GM18507 (cell line): ENCODE results near the gene RAB31.

Source experiments
- DNase-seq: peaks from one replicate; pipeline ENCODE4 v3.0.0; 2011; ENCODE audit warnings: low read depth; ENCODE audit not compliant: insufficient read length; ENCODE audit errors: extremely low spot score
- FAIRE-seq: peaks from 2 replicates; lab custom pipeline; 2011; peaks lifted over from hg19 to GRCh38; lab: Jason Lieb, UNC

The RAB31 gene

GRCh38 chr18:9804517-9805104 lies 96.5 kb downstream of the RAB31 start:
- FAIRE-seq: no peak
- DNase-seq: no peak

- no peak for FAIRE-seq
These were observed 98.8 kb downstream of the RAB31 start for GRCh38 chr18:9806905-9807304.

DNA sequence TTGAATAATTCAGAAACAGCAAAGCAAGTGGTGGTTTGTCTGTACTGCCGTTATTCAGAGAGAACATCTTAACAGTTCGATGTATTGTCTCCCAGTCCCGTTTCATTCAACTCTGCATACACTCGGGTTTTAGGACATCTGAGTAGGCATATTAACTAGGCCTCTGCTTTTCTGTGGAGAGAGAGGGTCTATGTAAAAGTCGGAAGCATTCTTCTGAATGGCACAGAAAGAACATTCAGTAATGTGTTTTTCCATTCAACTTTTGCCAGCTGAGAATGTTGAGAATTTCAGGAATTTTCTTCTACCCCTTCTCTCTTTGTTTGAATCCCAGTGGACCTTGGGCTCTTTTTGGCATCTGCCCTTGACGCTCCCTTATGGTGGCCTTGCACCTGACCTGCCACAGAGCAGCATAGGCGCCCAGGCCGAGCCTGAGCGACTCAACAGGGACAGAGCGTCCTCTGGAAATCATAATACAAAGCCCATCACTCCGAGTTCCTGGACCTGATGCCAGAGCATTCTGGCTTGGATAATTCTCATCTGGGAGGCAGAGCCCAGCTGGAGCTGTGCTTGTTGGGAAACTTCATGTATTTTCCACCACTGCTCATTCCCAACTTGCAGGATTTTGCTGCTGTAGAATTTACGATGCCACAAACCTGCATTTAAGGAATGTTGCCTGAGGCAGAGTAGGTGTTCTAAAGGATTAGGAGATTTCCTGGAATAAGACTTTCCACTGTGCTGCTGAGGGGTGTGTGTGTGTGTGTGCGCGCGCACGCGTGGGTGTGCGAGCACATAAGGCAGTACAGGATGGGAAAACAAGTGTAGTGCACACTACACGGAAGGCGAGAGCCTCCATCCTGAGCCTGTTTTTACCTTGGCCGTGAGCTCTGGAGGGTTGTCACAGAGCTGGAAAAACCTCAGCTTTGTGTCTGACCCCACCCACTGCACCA lies 100.5 kb downstream of the RAB31 start:
- DNase-seq (no peak), FAIRE-seq (no peak)

More at GRCh38 chr18:9806905-9807304, 98.8 kb downstream of the RAB31 start:
- no peak for DNase-seq

DNA sequence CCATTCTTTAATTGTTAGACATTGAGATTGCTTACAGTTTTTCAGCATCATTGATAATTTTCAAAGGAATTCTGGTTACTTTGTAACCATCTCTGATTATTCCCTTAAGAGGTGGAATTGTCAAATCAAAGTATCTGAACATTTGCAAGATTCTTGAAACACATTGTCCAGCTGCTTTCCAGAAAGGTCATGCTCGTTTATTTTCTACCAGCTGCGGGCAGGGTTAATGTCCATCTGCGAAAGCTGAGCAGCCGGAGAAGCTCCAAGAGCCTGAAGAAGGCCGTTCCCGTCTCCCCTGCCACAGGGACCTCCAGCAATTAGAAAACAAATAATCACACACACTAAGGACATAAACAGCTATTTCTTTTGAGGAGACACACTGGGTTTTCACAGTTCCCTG lies 101.6 kb downstream of the RAB31 start:
- FAIRE-seq: no peak
- DNase-seq: no peak

GRCh38 chr18:9810299-9810698 lies 102.2 kb downstream of the RAB31 start:
- FAIRE-seq: no peak
- no peak for DNase-seq

DNA sequence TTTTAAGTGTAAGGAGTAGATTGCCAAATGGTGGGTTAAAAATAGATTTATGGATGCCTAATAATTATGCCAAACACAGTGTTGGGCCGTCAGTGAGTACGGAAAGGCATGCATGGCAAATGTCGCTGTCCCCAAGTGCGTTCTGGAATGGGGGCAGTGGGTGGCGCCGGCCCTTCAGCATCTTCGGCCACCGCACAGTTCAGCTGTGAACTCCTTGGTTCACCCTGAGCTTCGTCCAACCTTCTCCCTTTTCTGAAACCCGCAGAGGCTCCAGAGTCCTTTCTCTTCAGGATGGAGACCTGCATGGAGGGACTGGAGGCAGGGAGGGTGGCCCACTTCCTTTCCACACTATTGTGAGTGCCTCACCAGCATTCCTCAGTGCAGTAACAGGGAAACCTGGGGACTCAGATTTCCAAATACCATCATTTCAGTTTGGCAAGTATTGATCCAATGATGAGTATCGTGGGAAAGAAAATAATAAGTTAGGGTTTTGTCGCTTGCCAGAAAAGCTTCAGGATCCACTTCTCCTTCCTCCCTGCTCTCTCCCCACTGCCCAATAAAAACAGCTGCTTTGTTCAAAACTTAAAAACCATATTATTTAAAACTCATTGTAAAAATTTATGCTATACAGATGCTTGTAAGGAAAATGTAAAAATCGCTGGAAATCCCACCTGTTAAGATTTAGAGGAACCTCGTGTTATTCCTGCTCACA lies 103.0 kb downstream of the RAB31 start:
- FAIRE-seq (no peak), DNase-seq (no peak)

DNA sequence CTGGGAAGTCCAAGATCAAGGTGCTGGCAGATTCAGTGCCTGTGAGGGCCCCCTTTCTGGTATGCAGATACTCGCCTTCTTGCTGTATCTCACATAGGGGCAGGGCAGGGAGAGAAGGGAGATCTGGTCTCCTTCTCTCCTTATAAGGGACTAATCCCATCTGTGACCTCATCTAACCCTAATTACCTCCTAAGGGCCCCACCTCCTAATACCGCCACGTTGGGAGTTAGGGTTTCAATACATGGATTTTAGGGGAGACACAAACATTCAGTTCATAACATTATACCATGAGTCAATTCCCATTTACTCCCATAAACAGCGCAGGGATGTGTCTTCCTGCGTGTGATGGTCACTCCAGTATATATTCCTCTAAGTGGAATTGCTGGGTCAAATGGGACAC lies 103.9 kb downstream of the RAB31 start:
- no peak for DNase-seq
- no peak for FAIRE-seq

- no peak for DNase-seq
- FAIRE-seq: no peak
These were observed 106.3 kb downstream of the RAB31 start for GRCh38 chr18:9814431-9814830.

GRCh38 chr18:9817286-9817685 lies 109.2 kb downstream of the RAB31 start:
- FAIRE-seq: no peak
- no peak for DNase-seq

- no peak for FAIRE-seq
These were observed 109.8 kb downstream of the RAB31 start for GRCh38 chr18:9817725-9818422.

GRCh38 chr18:9818423-9818734 lies 110.3 kb downstream of the RAB31 start:
- FAIRE-seq: no peak

More at GRCh38 chr18:9817725-9818422, 109.8 kb downstream of the RAB31 start:
- DNase-seq: no peak

GRCh38 chr18:9820127-9820526 lies 112.0 kb downstream of the RAB31 start:
- DNase-seq (no peak), FAIRE-seq (no peak)

More at GRCh38 chr18:9818423-9818734, 110.3 kb downstream of the RAB31 start:
- DNase-seq: no peak

GRCh38 chr18:9820719-9821118 lies 112.6 kb downstream of the RAB31 start:
- DNase-seq (no peak), FAIRE-seq (no peak)

- DNase-seq: no peak
- no peak for FAIRE-seq
These were observed 114.6 kb downstream of the RAB31 start for GRCh38 chr18:9822587-9823185.

DNA sequence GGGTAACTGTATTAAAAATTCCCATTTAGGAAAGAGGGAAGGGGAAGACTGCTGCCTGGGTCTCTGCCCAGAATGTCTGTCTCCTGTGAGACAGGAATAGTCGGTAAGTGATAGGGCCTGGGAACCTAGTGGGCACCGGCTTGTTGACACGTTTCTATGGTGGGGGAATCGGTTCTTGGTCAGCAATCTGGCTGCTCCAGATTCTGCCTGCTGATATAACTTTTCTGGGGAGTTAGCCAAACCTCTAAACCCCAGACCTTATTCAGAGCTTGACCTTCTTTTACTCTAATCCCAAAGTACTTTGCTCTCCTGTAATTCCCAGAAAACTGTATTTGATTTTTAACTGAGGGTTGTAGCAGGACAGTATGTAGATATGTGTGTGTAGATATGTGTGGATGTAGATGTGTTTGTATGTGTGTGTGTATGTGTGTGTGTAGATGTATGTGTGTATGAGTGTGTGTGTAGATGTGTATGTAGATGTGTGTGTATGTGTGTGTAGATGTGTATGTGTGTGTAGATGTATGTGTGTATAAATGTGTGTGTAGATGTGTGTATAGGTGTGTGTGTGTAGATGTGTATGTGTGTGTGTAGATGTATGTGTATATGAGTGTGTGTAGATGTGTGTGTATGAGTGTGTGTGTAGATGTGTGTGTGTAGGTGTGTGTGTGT lies 115.8 kb downstream of the RAB31 start:
- DNase-seq (no peak), FAIRE-seq (no peak)

- no peak for DNase-seq
These were observed 116.4 kb downstream of the RAB31 start for GRCh38 chr18:9824474-9824832.

DNA sequence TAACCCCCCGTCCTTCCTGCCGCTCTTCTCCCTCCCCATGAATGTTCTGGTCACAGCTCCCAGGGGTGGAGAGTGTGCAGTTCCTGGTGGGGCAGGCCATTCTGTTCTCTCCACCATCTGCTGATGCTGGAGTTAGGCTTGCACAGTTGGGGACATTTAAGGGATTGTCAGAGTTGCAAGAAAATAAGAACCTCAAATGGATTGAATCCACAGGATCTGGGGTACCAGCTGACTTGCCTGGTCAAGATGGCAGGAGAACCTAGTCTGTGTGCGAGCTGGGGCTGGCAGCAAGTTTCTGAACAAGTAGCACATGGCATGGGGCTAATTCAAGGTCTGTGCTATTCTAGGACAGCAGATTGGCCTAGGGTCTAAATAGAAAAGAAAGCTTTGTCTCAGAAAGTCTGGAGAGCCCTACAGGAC lies 116.9 kb downstream of the RAB31 start:
- DNase-seq (no peak), FAIRE-seq (no peak)

More at GRCh38 chr18:9824474-9824832, 116.4 kb downstream of the RAB31 start:
- no peak for FAIRE-seq

- DNase-seq: no peak
These were observed 117.5 kb downstream of the RAB31 start for GRCh38 chr18:9825571-9826073.

GRCh38 chr18:9826685-9827084 lies 118.6 kb downstream of the RAB31 start:
- FAIRE-seq (no peak), DNase-seq (no peak)

More at GRCh38 chr18:9825571-9826073, 117.5 kb downstream of the RAB31 start:
- FAIRE-seq: no peak
